ENCODE data around the gene TCAP.

The TCAP gene

DNA sequence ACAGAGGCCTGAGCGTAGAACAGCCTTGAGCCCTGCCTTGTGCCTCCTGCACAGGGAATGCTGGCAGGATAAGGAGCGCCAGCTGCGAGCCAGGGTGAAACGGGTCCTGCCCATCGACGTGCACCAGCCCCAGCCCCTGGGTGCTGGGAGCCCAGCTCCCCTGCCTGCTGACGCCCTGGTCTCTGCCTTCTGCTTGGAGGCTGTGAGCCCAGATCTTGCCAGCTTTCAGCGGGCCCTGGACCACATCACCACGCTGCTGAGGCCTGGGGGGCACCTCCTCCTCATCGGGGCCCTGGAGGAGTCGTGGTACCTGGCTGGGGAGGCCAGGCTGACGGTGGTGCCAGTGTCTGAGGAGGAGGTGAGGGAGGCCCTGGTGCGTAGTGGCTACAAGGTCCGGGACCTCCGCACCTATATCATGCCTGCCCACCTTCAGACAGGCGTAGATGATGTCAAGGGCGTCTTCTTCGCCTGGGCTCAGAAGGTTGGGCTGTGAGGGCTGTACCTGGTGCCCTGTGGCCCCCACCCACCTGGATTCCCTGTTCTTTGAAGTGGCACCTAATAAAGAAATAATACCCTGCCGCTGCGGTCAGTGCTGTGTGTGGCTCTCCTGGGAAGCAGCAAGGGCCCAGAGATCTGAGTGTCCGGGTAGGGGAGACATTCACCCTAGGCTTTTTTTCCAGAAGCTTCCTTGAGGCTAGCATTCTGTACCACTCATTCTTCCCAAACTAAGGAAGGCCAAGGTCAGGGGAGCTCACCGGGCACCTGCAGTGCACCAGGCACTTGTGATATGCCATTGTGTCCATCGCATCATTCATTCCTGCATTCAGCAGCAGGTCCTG lies 5.0 kb downstream of the TCAP start:
- Histone ChIP-seq H4K8ac (ENCODE audit: low read depth, low read length) (no peak overlapping the region), H3K27ac (ENCODE audit: low read depth, low read length) (no peak overlapping the region), H4K12ac (ENCODE audit: low read depth, low read length) (no peak overlapping the region), H2BK120ac (ENCODE audit: insufficient read depth, low read length, poor library complexity) (no peak overlapping the region), H3K4me2 (ENCODE audit: low read length) (no peak overlapping the region), H3K36me3 (ENCODE audit: control insufficient read depth in 1 of 2, insufficient read depth in 2 of 2, low read length in 2 of 2) (no peaks in the 10 kb centered on the region), H3K9ac (ENCODE audit: low read length) (no peak overlapping the region), H2AFZ (ENCODE audit: insufficient read depth, low read length, poor library complexity) (no peak overlapping the region), H3K27me3 (ENCODE audit: insufficient read depth, low read length) (peaks cover 21% of the 10 kb centered on the region), H3K4me1 (ENCODE audit: control insufficient read depth in 1 of 2, insufficient read depth in 2 of 2, low read length in 2 of 2) (peaks cover 13% of the 10 kb centered on the region in 2 experiments), H2BK12ac (ENCODE audit: low read length) (no peak overlapping the region), H3K14ac (ENCODE audit: low read length) (no peak overlapping the region), H2AK5ac (ENCODE audit: low read length) (no peak overlapping the region), H3K79me2 (ENCODE audit: control insufficient read depth, insufficient read depth, low read length, poor library complexity) (no peaks in the 10 kb centered on the region), H3K79me1 (ENCODE audit: low read length) (peaks cover 3% of the 10 kb centered on the region), H4K91ac (ENCODE audit: low read depth, low read length) (no peak overlapping the region), H3K9me3 (ENCODE audit: insufficient read depth, low read depth, low read length) (no peaks in the 10 kb centered on the region), H3K18ac (ENCODE audit: low read length) (no peak overlapping the region), H3K23ac (ENCODE audit: low read length) (no peak overlapping the region), H2BK5ac (ENCODE audit: low read depth, low read length, poor library complexity) (no peak overlapping the region), H3K4ac (ENCODE audit: low read depth, low read length) (no peak overlapping the region), H3K4me3 (ENCODE audit: low read depth, low read length) (no peak overlapping the region)
- DNase-seq = no peak
- WGBS (ENCODE audit: extremely low coverage, insufficient coverage, insufficient read length) = no CpG with 5 or more reads among the region's 23 CpGs

- H3K14ac ChIP-seq (ENCODE audit: low read length) = no peak overlapping the region
- H4K91ac ChIP-seq (ENCODE audit: low read depth, low read length) = no peak overlapping the region
- no peaks in the 10 kb centered on the region for H3K9me3 ChIP-seq (ENCODE audit: insufficient read depth, low read depth, low read length)
- no peaks in the 10 kb centered on the region for H3K79me2 ChIP-seq (ENCODE audit: control insufficient read depth, insufficient read depth, low read length, poor library complexity)
- H2BK5ac ChIP-seq (ENCODE audit: low read depth, low read length, poor library complexity) = no peak overlapping the region
- H3K4me1 ChIP-seq (ENCODE audit: control insufficient read depth in 1 of 2, insufficient read depth in 2 of 2, low read length in 2 of 2) = peaks cover 19 to 20% of the 10 kb centered on the region in 2 experiments
- no peak overlapping the region for H3K4me3 ChIP-seq (ENCODE audit: low read depth, low read length)
- H4K8ac ChIP-seq (ENCODE audit: low read depth, low read length) = no peak overlapping the region
- H3K9ac ChIP-seq (ENCODE audit: low read length) = no peak overlapping the region
- DNase-seq = no peak
- no peaks in the 10 kb centered on the region for H3K36me3 ChIP-seq (ENCODE audit: control insufficient read depth in 1 of 2, insufficient read depth in 2 of 2, low read length in 2 of 2)
- peaks cover 5% of the 10 kb centered on the region for H3K79me1 ChIP-seq (ENCODE audit: low read length)
- peaks cover 21% of the 10 kb centered on the region for H3K27me3 ChIP-seq (ENCODE audit: insufficient read depth, low read length)
- H3K18ac ChIP-seq (ENCODE audit: low read length) = no peak overlapping the region
- no peak overlapping the region for H3K4me2 ChIP-seq (ENCODE audit: low read length)
- H2BK120ac ChIP-seq (ENCODE audit: insufficient read depth, low read length, poor library complexity) = no peak overlapping the region
- H3K4ac ChIP-seq (ENCODE audit: low read depth, low read length) = no peak overlapping the region
- H4K12ac ChIP-seq (ENCODE audit: low read depth, low read length) = no peak overlapping the region
- no peak overlapping the region for H2AFZ ChIP-seq (ENCODE audit: insufficient read depth, low read length, poor library complexity)
- H3K23ac ChIP-seq (ENCODE audit: low read length) = no peak overlapping the region
- H2AK5ac ChIP-seq (ENCODE audit: low read length) = no peak overlapping the region
- H2BK12ac ChIP-seq (ENCODE audit: low read length) = no peak overlapping the region
- WGBS (ENCODE audit: extremely low coverage, insufficient coverage, insufficient read length) = no CpG with 5 or more reads among the region's 4 CpGs
- H3K27ac ChIP-seq (ENCODE audit: low read depth, low read length) = no peak overlapping the region
These were observed 5.6 kb downstream of the TCAP start for GRCh38 chr17:39670746-39671145.

GRCh38 chr17:39671651-39672521 lies 6.7 kb downstream of the TCAP start:
- Histone ChIP-seq H2AK5ac (ENCODE audit: low read length) (no peak overlapping the region), H3K36me3 (ENCODE audit: control insufficient read depth in 1 of 2, insufficient read depth in 2 of 2, low read length in 2 of 2) (no peaks in the 10 kb centered on the region), H3K27me3 (ENCODE audit: insufficient read depth, low read length) (peaks cover 16% of the 10 kb centered on the region), H3K23ac (ENCODE audit: low read length) (no peak overlapping the region), H3K9ac (ENCODE audit: low read length) (no peak overlapping the region), H3K4me1 (ENCODE audit: control insufficient read depth in 1 of 2, insufficient read depth in 2 of 2, low read length in 2 of 2) (peaks cover 19 to 20% of the 10 kb centered on the region in 2 experiments), H3K79me2 (ENCODE audit: control insufficient read depth, insufficient read depth, low read length, poor library complexity) (no peaks in the 10 kb centered on the region), H4K91ac (ENCODE audit: low read depth, low read length) (no peak overlapping the region), H3K4ac (ENCODE audit: low read depth, low read length) (no peak overlapping the region), H3K14ac (ENCODE audit: low read length) (no peak overlapping the region), H3K9me3 (ENCODE audit: insufficient read depth, low read depth, low read length) (no peaks in the 10 kb centered on the region), H3K4me3 (ENCODE audit: low read depth, low read length) (no peak overlapping the region), H3K18ac (ENCODE audit: low read length) (no peak overlapping the region), H4K8ac (ENCODE audit: low read depth, low read length) (no peak overlapping the region), H3K79me1 (ENCODE audit: low read length) (peaks cover 5% of the 10 kb centered on the region), H2BK12ac (ENCODE audit: low read length) (no peak overlapping the region), H3K27ac (ENCODE audit: low read depth, low read length) (no peak overlapping the region), H4K12ac (ENCODE audit: low read depth, low read length) (no peak overlapping the region), H2BK5ac (ENCODE audit: low read depth, low read length, poor library complexity) (no peak overlapping the region), H3K4me2 (ENCODE audit: low read length) (no peak overlapping the region), H2AFZ (ENCODE audit: insufficient read depth, low read length, poor library complexity) (no peak overlapping the region), H2BK120ac (ENCODE audit: insufficient read depth, low read length, poor library complexity) (no peak overlapping the region)
- DNase-seq = peak in 1 of 2 donors; percentile 16
- WGBS (ENCODE audit: extremely low coverage, insufficient coverage, insufficient read length) = 100% methylated on average over 4 of the region's 19 CpGs

GRCh38 chr17:39672522-39673334 lies 7.6 kb downstream of the TCAP start:
- WGBS (ENCODE audit: extremely low coverage, insufficient coverage, insufficient read length) = no CpG with 5 or more reads among the region's 15 CpGs
- H4K12ac ChIP-seq (ENCODE audit: low read depth, low read length) = no peak overlapping the region
- peaks cover 2% of the 10 kb centered on the region for H3K9me3 ChIP-seq (ENCODE audit: insufficient read depth, low read depth, low read length)

More at GRCh38 chr17:39672522-39673334, 7.6 kb downstream of the TCAP start:
- H3K4ac ChIP-seq (ENCODE audit: low read depth, low read length) = no peak overlapping the region
- H3K27me3 ChIP-seq (ENCODE audit: insufficient read depth, low read length) = peaks cover 10% of the 10 kb centered on the region
- H3K79me2 ChIP-seq (ENCODE audit: control insufficient read depth, insufficient read depth, low read length, poor library complexity) = no peaks in the 10 kb centered on the region
- no peak overlapping the region for H3K4me2 ChIP-seq (ENCODE audit: low read length)
- H4K8ac ChIP-seq (ENCODE audit: low read depth, low read length) = no peak overlapping the region
- H3K79me1 ChIP-seq (ENCODE audit: low read length) = peaks cover 5% of the 10 kb centered on the region
- no peak overlapping the region for H2AFZ ChIP-seq (ENCODE audit: insufficient read depth, low read length, poor library complexity)
- H2BK12ac ChIP-seq (ENCODE audit: low read length) = no peak overlapping the region
- no peaks in the 10 kb centered on the region for H3K36me3 ChIP-seq (ENCODE audit: control insufficient read depth in 1 of 2, insufficient read depth in 2 of 2, low read length in 2 of 2)
- H3K27ac ChIP-seq (ENCODE audit: low read depth, low read length) = no peak overlapping the region
- no peak overlapping the region for H3K23ac ChIP-seq (ENCODE audit: low read length)
- no peak overlapping the region for H3K18ac ChIP-seq (ENCODE audit: low read length)
- H2BK120ac ChIP-seq (ENCODE audit: insufficient read depth, low read length, poor library complexity) = no peak overlapping the region
- no peak overlapping the region for H2BK5ac ChIP-seq (ENCODE audit: low read depth, low read length, poor library complexity)
- no peak for DNase-seq
- no peak overlapping the region for H3K9ac ChIP-seq (ENCODE audit: low read length)
- H3K4me3 ChIP-seq (ENCODE audit: low read depth, low read length) = no peak overlapping the region
- no peak overlapping the region for H3K14ac ChIP-seq (ENCODE audit: low read length)
- H4K91ac ChIP-seq (ENCODE audit: low read depth, low read length) = no peak overlapping the region
- peaks cover 13 to 15% of the 10 kb centered on the region in 2 experiments for H3K4me1 ChIP-seq (ENCODE audit: control insufficient read depth in 1 of 2, insufficient read depth in 2 of 2, low read length in 2 of 2)
- no peak overlapping the region for H2AK5ac ChIP-seq (ENCODE audit: low read length)
